ENCODE data around the gene NFKB2.

The NFKB2 gene

GRCh38 chr10:102395400-102396316 is at the start of gene NFKB2:
Gene NFKB2, plus strand, starts transcription at chr10:102395705. Its CDS starts 255 bp downstream, at chr10:102395960.
- in situ Hi-C loops (cut with HindIII; ENCODE audit: low sequenced_read_pairs), result no loop called here

- in situ Hi-C loops (cut with HindIII; ENCODE audit: low sequenced_read_pairs), result no loop called here
Measured at GRCh38 chr10:102347236-102347828, 48.2 kb upstream of the NFKB2 start.

GRCh38 chr10:102352066-102352715 is 43.3 kb upstream of the NFKB2 start:
- in situ Hi-C loops (cut with HindIII; ENCODE audit: low sequenced_read_pairs), result loop anchor here (5.0 to 10.0 kb wide), 2 partner anchors 35 to 187 kb away; no protein-coding TSS in a partner anchor

GRCh38 chr10:102354451-102354850 is 41.1 kb upstream of the NFKB2 start:
- in situ Hi-C loops (cut with HindIII; ENCODE audit: low sequenced_read_pairs), result loop anchor here (5.0 to 10.0 kb wide), 2 partner anchors 33 to 190 kb away; no protein-coding TSS in a partner anchor

DNA sequence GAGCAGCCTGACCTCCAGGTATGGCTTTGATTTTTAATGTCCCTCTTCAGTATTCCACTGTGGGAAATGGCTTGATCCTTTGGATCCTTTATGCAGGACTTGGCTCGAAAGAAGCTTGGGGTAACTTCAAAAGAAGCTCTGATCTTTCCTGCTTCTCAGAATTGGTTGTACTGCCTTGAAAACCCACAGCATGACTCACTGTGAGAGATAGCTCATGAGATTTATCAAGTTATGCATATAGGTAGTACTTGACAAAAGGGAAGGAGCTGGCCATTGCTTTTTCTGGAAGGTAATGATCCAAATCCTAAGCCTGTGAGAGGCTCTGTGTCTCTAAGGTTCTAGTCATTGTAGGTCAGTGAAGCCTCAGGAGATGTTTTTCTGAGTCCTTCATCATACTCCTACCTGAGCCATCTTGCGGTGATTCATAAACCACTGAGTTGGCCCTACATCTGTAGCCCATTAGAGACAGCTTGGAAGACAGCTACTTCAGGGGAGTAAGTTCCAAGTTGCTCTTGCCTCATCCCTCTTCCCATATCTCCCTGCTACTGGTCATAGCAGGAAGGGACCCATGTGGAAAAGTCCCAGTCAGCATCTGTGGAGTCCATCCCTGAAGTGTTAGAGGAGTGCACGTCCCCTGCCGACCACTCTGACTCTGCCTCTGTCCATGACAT is 36.7 kb upstream of the NFKB2 start:
- in situ Hi-C loops (cut with HindIII; ENCODE audit: low sequenced_read_pairs), result loop anchor here (5.0 to 10.0 kb wide), 2 partner anchors 132 to 194 kb away; partner anchors contain the start of gene ELOVL3

DNA sequence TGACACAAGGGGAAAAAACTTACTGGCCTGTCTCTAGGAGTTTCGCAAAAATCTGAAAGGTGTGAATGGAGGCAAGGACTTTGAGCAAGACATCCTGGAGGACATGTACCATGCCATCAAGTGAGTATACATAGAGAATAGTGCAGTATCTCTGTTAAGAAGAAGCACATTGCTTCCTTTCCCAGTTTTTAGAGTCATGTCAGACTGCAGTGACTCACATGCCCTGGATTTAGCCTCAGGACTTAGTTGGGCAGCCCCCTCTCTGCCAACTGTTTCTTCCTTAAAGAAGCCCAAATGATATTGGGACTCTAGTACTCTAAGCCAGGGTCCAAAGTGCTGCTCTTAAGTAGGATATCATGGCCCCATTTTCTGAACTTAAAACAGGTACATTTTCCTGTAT is 28.1 kb upstream of the NFKB2 start:
- in situ Hi-C loops (cut with HindIII; ENCODE audit: low sequenced_read_pairs), result no loop called here

DNA sequence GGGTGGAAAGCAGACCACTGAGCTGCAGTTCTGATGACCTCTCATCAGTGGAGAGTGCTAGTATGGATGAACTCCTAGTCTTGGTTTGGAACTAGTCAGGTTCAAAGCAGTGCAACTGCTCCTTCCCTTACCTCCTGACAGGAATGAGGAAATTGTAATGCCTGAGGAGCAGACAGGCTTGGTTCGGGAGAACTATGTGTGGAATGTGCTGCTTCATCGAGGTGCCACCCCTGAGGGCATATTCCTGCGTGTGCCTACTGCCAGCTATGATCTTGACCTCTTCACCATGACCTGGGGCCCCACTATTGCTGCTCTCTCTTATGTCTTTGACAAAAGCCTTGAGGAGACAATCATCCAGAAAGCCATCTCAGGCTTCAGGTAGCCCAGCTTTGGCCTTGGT is 27.4 kb upstream of the NFKB2 start:
- in situ Hi-C loops (cut with HindIII; ENCODE audit: low sequenced_read_pairs), result no loop called here

GRCh38 chr10:102371295-102371694 is 24.2 kb upstream of the NFKB2 start:
- in situ Hi-C loops (cut with HindIII; ENCODE audit: low sequenced_read_pairs), result loop anchor here (5.0 kb wide), 1 partner anchor 111 kb away; no protein-coding TSS in a partner anchor

- in situ Hi-C loops (cut with HindIII; ENCODE audit: low sequenced_read_pairs), result no loop called here
Measured at GRCh38 chr10:102375250-102375649, 20.3 kb upstream of the NFKB2 start.

DNA sequence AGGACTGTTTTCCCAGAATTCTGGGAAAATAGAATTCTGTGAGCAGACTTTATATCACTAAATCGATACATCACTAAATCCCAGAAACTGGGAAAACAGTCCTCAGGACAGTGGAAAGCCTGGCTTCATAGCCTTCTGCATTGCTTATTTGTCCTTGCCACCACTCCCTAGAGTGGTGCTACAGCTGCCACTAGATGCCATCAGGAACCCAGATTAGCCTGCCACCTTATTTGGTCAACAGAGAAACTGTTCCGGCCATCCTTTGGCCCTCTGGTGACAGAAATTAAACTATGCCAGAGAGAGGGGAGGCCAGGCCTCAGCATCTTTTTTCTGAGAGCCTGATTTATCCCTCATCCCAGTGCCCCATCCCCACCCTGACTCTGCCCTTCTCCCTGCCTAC is 19.6 kb upstream of the NFKB2 start:
- in situ Hi-C loops (cut with HindIII; ENCODE audit: low sequenced_read_pairs), result no loop called here

- in situ Hi-C loops (cut with HindIII; ENCODE audit: low sequenced_read_pairs), result no loop called here
Measured at GRCh38 chr10:102376901-102377300, 18.6 kb upstream of the NFKB2 start.

DNA sequence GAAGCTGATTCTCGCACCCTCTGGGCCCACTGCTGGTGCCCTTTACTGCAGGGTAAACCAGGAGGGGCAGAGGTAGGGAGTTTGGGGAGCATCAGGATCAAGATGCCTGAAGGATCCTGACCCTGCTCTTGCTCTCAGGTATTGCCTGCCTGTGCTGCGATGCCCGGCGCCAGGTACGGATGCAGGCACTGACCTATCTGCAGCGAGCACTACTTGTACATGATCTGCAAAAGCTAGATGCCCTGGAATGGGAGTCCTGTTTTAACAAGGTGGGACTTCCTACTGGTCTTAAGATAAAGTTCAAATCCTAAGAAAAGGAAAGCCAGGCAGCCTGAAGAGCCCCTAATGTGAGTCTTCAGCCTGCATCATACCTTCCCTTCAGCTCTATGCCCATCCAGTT is 16.1 kb upstream of the NFKB2 start:
- in situ Hi-C loops (cut with HindIII; ENCODE audit: low sequenced_read_pairs), result no loop called here

- in situ Hi-C loops (cut with HindIII; ENCODE audit: low sequenced_read_pairs), result loop anchor here (5.0 to 10.0 kb wide), 3 partner anchors 50 to 157 kb away; partner anchors contain the start of genes CUEDC2 and ELOVL3
Measured at GRCh38 chr10:102381983-102382382, 13.5 kb upstream of the NFKB2 start.

DNA sequence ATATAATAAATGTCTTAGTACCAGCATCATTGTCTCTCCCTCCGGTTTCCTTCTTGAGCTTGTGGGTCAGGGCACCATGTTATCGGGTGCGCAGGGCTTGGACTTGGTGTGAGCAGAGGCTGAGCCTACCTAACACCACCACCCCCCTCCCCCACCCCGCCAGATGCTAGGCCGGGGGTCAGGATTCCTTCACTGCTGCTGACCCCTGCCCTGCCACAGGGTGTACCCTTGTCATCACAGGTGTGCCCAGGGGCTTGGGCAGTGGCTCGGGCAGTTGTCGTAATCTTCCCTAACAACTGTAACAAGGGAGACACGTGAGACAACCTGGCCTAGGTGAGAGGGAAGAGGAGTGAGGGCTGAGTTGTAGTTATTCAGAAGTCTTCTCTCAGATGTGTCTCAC is 12.6 kb upstream of the NFKB2 start:
- in situ Hi-C loops (cut with HindIII; ENCODE audit: low sequenced_read_pairs), result loop anchor here (5.0 to 10.0 kb wide), 3 partner anchors 49 to 158 kb away; partner anchors contain the start of genes CUEDC2 and ELOVL3

GRCh38 chr10:102384053-102384452 is 11.5 kb upstream of the NFKB2 start:
- in situ Hi-C loops (cut with HindIII; ENCODE audit: low sequenced_read_pairs), result loop anchor here (5.0 to 10.0 kb wide), 3 partner anchors 48 to 159 kb away; partner anchors contain the start of genes CUEDC2 and ELOVL3

DNA sequence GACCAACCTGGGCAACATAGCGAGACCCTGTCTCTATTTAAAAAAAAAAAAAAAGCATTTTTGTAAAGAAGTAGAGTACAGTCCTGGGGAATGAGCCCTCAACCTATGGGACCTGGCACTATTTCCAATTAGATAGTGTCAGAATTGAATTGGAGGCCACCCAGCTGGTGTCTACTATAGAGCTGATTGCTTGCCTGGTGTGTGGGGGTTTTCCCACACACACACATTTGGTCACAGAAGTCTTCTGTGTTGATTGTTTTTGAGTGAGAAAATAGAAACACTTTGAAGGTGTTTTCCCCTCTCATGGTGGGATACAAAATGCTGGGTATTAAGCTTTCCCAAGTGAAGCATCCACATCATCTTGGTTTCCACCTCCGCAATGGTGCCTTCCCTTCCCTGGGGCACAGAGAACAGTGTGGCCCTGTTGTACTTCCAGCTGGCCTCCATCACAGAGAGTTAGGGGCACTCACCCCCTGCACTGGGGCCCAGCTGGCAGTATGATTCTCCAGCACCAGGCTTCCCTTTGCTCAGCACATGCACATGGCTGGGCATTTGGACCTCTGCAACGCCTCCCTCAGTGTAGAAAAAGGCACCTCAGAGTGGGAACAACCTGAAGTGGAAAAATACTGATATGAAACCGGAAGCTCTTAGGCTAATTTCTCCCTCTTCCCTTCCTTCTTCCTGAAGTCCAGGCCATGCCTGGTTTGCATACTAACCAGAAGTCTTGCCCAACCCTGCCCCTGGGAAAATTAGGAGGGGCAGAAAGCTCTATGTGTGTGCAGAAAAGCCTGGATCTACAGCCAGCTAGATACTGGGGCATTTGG is 10.7 kb upstream of the NFKB2 start:
- in situ Hi-C loops (cut with HindIII; ENCODE audit: low sequenced_read_pairs), result loop anchor here (5.0 to 10.0 kb wide), 4 partner anchors 33 to 160 kb away; partner anchors contain the start of genes CUEDC2 and ELOVL3

GRCh38 chr10:102389894-102390293 is 5.6 kb upstream of the NFKB2 start:
- in situ Hi-C loops (cut with HindIII; ENCODE audit: low sequenced_read_pairs), result loop anchor here (5.0 to 10.0 kb wide), 2 partner anchors 38 to 165 kb away; partner anchors contain the start of gene ELOVL3

- in situ Hi-C loops (cut with HindIII; ENCODE audit: low sequenced_read_pairs), result no loop called here
Measured at GRCh38 chr10:102392306-102392705, 3.2 kb upstream of the NFKB2 start.

DNA sequence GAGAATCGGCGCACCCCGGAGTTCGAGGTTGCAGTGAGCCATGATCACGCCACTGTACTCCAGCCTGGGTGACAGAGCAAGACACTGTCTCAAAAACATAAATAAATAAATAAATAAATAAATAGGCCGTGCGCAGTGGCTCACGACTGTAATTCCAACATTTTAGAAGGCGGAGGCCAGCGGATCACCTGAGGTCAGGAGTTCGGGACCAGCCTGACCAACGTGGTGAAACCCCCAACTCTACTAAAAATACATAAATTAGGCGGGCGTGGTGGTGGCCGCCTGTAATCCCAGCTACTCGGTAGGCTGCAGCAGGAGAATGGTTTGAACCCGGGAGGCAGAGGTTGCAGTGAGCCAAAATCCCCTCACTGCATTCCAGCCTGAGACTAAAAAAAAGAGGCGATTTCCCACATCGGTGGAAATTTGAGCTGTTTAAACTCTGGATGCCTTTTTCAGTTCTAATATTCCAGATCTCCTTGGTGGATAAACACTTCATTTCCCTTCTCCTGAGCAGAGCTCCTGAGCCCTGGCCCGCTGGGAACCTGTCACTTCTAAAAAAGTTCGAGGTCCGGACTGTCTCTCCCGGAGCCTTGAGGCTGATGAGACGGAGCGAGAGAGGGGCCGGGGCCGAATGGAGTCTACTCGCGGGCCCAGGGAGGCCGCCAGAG is 2.0 kb upstream of the NFKB2 start:
- in situ Hi-C loops (cut with HindIII; ENCODE audit: low sequenced_read_pairs), result no loop called here
